CD8-positive, alpha-beta memory T cell (primary cell): Measurements from ENCODE around the gene THRB. TPM values are rescaled to one million over a fixed set of nuclear protein-coding genes. Genes with fewer than 3 reads are reported as not detected.

Experiments used
- CTCF ChIA-PET: fragments of 350-600 bp; sonication (Branson Sonifier 250); formaldehyde crosslinking; loops from one replicate; lab custom pipeline; 2021; ENCODE audit warnings: antibody characterized with exemption; lab: Charles Lee
- POLR2A ChIA-PET: fragments of 350-600 bp; sonication (Branson Sonifier 250); formaldehyde crosslinking; loops from one replicate; lab custom pipeline; 2021; ENCODE audit warnings: antibody characterized with exemption; lab: Charles Lee
- DNase-seq, 5 donors: peaks; one replicate each; pipeline versions ENCODE4 v3.0.0 to v3.0.0-alpha.2; 2020 to 2022; ENCODE audit warnings: mixed read lengths in 1 of 5
- H3K27ac ChIP-seq: one replicate; pipeline ENCODE4 v1.7.0; 2013; ENCODE audit warnings: low read depth, mild to moderate bottlenecking, low read length, moderate library complexity
- H3K27me3 ChIP-seq: 2 replicates; pipeline ENCODE4 v1.7.0; 2013; ENCODE audit warnings: low read length, mild to moderate bottlenecking; ENCODE audit not compliant: insufficient read depth, poor library complexity, severe bottlenecking
- H3K36me3 ChIP-seq: 2 replicates; pipeline ENCODE4 v1.7.0; 2013; ENCODE audit warnings: mild to moderate bottlenecking, low read length, moderate library complexity; ENCODE audit not compliant: insufficient read depth
- H3K4me1 ChIP-seq: 2 replicates; pipeline ENCODE4 v1.7.0; 2013; ENCODE audit warnings: mild to moderate bottlenecking, low read length, moderate library complexity; ENCODE audit not compliant: insufficient read depth
- H3K4me3 ChIP-seq: 2 replicates; pipeline ENCODE4 v1.7.0; 2013; ENCODE audit warnings: mild to moderate bottlenecking, low read length
- H3K9me3 ChIP-seq: 2 replicates; pipeline ENCODE4 v1.7.0; 2013; ENCODE audit warnings: mild to moderate bottlenecking, low read length
- H3K27ac Mint-ChIP-seq, 8 donors: one replicate each; pipeline ENCODE4 v1.8.0; 2020 to 2021; ENCODE audit warnings: mixed read lengths in 8 of 8, mild to moderate bottlenecking in 6 of 8, inconsistent platforms in 3 of 8, moderate library complexity in 3 of 8
- H3K27me3 Mint-ChIP-seq, 2 donors: one replicate each; pipeline ENCODE4 v1.8.0; 2020 to 2021; ENCODE audit warnings: mixed read lengths in 2 of 2, mild to moderate bottlenecking in 1 of 2, moderate library complexity in 1 of 2
- H3K36me3 Mint-ChIP-seq, 3 donors: one replicate each; pipeline ENCODE4 v1.8.0; 2020 to 2021; ENCODE audit warnings: mixed read lengths in 3 of 3, inconsistent platforms in 1 of 3, mild to moderate bottlenecking in 1 of 3
- H3K4me1 Mint-ChIP-seq, 3 donors: one replicate each; pipeline ENCODE4 v1.8.0; 2020 to 2021; ENCODE audit warnings: mixed read lengths in 3 of 3, inconsistent platforms in 1 of 3, mild to moderate bottlenecking in 1 of 3
- H3K4me3 Mint-ChIP-seq, 7 donors: one replicate each; pipeline ENCODE4 v1.8.0; 2020 to 2021; ENCODE audit warnings: mixed read lengths in 7 of 7, mild to moderate bottlenecking in 6 of 7, moderate library complexity in 4 of 7, inconsistent platforms in 2 of 7
- H3K9me3 Mint-ChIP-seq, 5 donors: one replicate each; pipeline ENCODE4 v1.8.0; 2020 to 2022; ENCODE audit warnings: mixed read lengths in 5 of 5, mild to moderate bottlenecking in 3 of 5, moderate library complexity in 2 of 5, inconsistent platforms in 1 of 5
- polyA plus RNA-seq: library from polyadenylated mRNA; unstranded; fragments of 300-500 nt; fragmentation: Illumina TruSeq; gene quantifications from one replicate; pipeline ENCODE4 v1.2.3, GENCODE V29; 2021
- total RNA-seq, 2 experiments: library from RNA; stranded (reverse); gene quantifications; one replicate each; pipeline ENCODE4 v1.2.3, GENCODE V29; 2021

THRB gene
- total and polyA plus RNA-seq, 3 experiments from 2014 or later: not detected

DNA sequence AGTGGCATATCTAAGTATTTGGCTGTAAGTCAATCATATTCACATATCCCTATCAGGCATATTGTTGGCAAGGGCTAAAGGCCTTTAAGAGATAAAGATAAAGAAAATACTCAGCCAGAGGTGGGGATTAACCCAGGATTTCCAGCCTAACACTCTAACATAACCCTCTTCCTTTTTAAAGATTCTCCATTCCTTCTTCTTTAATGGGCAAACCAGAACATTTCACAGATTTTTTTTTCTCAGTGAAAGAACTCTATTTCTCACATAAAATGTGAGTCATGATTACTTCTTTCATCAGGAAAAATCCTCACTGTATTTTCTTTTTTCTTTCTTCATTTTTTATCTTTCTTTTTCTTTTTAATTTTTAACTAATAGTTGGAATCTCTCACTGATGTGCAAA is 349.2 kb downstream of the THRB start:
- Histone ChIP-seq H3K27me3 (no peaks in the 10 kb centered on the region), H3K9me3 (no peaks in the 10 kb centered on the region), H3K36me3 (no peaks in the 10 kb centered on the region), H3K27ac (no peak overlapping the region), H3K4me3 (no peak overlapping the region), H3K4me1 (no peaks in the 10 kb centered on the region)
- ChIA-PET CTCF (no interaction called here), POLR2A (no interaction called here)
- Mint-ChIP-seq H3K4me3 (no peak overlapping the region), H3K9me3 (no peaks in the 10 kb centered on the region), H3K27me3 (peaks cover 0 to 9% of the 10 kb centered on the region in 2 donors), H3K27ac (no peak overlapping the region), H3K36me3 (no peaks in the 10 kb centered on the region), H3K4me1 (no peaks in the 10 kb centered on the region)
- DNase-seq: no peak

DNA sequence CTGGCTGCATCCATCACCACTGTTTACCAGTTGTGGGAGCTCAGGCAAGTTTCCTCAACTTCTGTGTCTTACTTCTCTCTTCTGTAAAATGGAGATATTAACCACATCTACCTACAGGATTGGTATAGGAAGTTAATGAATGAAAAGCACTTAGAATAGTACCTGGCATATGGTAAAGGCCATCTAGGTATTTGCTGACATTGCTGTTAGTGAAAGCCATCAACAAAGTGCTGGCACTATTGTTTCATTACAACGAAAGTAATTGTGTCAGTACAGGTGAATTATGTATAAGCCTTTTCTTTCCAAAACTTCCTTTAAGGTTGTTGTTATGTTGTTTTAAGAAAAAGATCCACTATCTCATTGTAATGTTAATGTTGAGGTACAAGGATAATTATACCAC is 352.5 kb downstream of the THRB start:
- H3K9me3 ChIP-seq: no peaks in the 10 kb centered on the region
- H3K4me1 ChIP-seq: no peaks in the 10 kb centered on the region
- peaks cover 0 to 7% of the 10 kb centered on the region in 2 donors for H3K27me3 Mint-ChIP-seq
- no peaks in the 10 kb centered on the region for H3K36me3 Mint-ChIP-seq
- DNase-seq: no peak
- CTCF ChIA-PET: no interaction called here
- H3K27ac Mint-ChIP-seq: no peak overlapping the region
- no peaks in the 10 kb centered on the region for H3K36me3 ChIP-seq
- H3K4me1 Mint-ChIP-seq: no peaks in the 10 kb centered on the region
- no peaks in the 10 kb centered on the region for H3K27me3 ChIP-seq
- POLR2A ChIA-PET: no interaction called here
- no peak overlapping the region for H3K4me3 ChIP-seq
- no peak overlapping the region for H3K4me3 Mint-ChIP-seq
- H3K9me3 Mint-ChIP-seq: no peaks in the 10 kb centered on the region
- H3K27ac ChIP-seq: no peak overlapping the region

- peaks cover 0 to 7% of the 10 kb centered on the region in 2 donors for H3K27me3 Mint-ChIP-seq
Measured at GRCh38 chr3:24141548-24141947, 353.1 kb downstream of the THRB start.

DNA sequence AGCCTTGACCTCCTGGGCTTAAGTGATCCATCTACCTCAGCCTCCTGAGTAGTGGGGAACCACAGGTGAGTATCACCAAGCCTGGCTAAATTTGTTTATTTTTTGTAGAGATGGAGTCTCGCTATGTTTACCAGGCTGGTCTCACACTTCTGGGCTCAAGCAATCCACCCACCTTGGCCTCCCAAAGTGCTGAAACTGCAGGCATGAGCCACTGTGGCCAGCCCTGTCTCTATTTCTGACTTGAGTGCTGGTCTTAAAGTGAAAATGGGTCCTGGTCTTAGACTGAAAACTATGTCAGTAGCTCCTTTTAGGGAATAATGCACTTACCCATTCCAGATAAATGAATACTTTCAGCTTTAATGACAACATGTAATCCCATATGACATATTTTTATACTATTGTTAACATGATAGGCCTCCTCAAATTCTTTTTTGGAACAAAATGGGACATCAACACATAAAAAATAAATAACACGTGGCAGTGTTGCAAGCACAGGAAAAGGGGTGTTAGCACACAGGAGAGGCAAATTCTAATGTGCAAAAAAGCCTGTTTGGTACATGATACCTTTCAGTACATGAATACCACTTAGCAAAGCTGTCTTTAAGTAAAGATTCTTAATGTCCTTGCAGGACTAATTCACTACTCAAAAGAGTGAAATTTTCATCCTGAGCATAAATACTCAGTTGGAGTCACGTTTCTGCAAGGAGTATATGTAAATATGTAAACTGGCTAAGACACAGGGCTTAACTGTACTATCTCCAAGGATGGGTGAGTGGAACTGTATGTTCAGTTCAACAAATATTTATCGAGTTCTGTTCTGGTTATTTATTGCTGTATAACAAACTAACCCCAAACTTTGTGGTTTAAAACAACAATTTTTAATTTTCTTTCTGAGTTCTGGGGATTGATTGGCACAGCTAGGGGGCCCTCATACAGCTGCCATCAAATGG is 354.9 kb downstream of the THRB start:
- no peaks in the 10 kb centered on the region for H3K36me3 Mint-ChIP-seq
- Histone ChIP-seq H3K9me3 (no peaks in the 10 kb centered on the region), H3K27me3 (no peaks in the 10 kb centered on the region), H3K4me1 (no peaks in the 10 kb centered on the region), H3K4me3 (no peak overlapping the region), H3K36me3 (no peaks in the 10 kb centered on the region), H3K27ac (no peak overlapping the region)
- DNase-seq: no peak
- ChIA-PET POLR2A (no interaction called here), CTCF (no interaction called here)
- no peaks in the 10 kb centered on the region for H3K4me1 Mint-ChIP-seq
- H3K4me3 Mint-ChIP-seq: no peak overlapping the region
- H3K27ac Mint-ChIP-seq: no peak overlapping the region
- H3K27me3 Mint-ChIP-seq: peaks cover 0 to 7% of the 10 kb centered on the region in 2 donors
- no peaks in the 10 kb centered on the region for H3K9me3 Mint-ChIP-seq

More at GRCh38 chr3:24141548-24141947, 353.1 kb downstream of the THRB start:
- Histone ChIP-seq H3K9me3 (no peaks in the 10 kb centered on the region), H3K4me1 (no peaks in the 10 kb centered on the region), H3K36me3 (no peaks in the 10 kb centered on the region), H3K27ac (no peak overlapping the region), H3K4me3 (no peak overlapping the region), H3K27me3 (no peaks in the 10 kb centered on the region)
- no peaks in the 10 kb centered on the region for H3K9me3 Mint-ChIP-seq
- no peak overlapping the region for H3K27ac Mint-ChIP-seq
- DNase-seq: no peak
- ChIA-PET POLR2A (no interaction called here), CTCF (no interaction called here)
- H3K4me1 Mint-ChIP-seq: no peaks in the 10 kb centered on the region
- no peaks in the 10 kb centered on the region for H3K36me3 Mint-ChIP-seq
- H3K4me3 Mint-ChIP-seq: no peak overlapping the region

DNA sequence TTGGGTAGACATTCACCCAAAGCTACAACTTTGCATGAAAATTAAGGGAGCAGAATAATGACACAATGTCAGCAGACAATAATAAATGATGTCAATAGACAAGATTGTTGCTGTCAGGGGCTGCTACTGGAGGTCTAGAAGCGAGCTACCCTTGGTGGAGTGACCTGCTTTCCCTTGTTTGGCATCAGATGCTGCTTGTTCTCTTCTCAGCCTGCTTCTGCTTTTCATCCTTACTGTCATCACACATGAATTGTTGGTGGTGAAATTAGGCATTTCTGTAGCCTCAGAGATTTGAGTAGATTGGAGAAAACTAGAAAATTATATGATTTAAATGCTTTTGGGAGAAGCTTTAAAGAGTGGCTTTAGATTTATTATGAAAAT is 355.8 kb downstream of the THRB start:
- ChIA-PET POLR2A (no interaction called here), CTCF (no interaction called here)
- Histone ChIP-seq H3K9me3 (no peaks in the 10 kb centered on the region), H3K4me1 (no peaks in the 10 kb centered on the region), H3K4me3 (no peak overlapping the region), H3K27me3 (no peaks in the 10 kb centered on the region), H3K27ac (no peak overlapping the region), H3K36me3 (no peaks in the 10 kb centered on the region)
- Mint-ChIP-seq H3K9me3 (no peaks in the 10 kb centered on the region), H3K4me1 (no peaks in the 10 kb centered on the region), H3K27ac (no peak overlapping the region), H3K27me3 (peaks cover 0 to 3% of the 10 kb centered on the region in 2 donors), H3K4me3 (no peak overlapping the region), H3K36me3 (no peaks in the 10 kb centered on the region)
- no peak for DNase-seq

DNA sequence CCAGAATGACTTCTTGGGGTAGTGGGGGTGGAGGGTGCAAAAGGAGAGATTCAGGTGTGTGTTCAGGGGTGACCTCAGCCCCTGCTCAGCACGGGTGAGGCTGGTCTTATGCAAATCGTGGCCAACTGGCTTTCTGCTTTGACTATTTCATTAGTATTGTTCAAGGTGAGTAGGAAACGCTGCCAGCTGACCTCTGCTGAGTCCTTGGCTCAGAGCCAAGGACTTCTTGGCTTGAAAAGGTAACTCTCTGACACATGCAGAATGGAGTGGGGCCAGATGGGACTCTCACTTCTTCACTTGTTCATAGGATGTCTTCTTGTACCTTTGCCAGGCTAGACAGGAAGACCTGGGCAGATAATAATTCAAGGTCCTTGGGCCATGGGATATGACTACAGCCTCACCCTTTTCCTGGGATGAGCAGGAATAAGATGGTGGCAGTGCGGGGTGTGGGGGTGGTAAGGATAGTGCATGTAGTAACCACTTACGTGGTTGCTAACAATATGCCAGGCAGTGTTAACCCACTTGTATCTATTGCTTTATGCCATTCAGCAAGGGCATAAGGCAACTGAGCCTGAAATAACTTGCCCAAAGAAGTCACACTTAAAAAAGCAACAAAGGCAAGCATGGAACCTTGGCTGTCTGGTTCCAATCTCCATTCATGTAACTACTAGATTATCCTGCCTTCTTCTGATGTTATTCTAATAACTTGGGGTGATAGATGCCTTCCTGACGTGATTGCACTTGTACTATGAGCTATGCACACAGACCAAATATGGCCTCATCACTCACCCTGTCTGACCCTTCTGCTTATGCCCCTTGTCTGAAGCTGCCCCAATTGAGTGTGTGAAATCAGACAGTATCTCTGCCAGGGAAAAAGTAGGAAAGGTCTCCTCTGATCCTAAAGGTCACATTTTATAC is 356.4 kb downstream of the THRB start:
- Mint-ChIP-seq H3K9me3 (no peaks in the 10 kb centered on the region), H3K27ac (no peak overlapping the region), H3K36me3 (no peaks in the 10 kb centered on the region), H3K4me3 (no peak overlapping the region), H3K4me1 (no peaks in the 10 kb centered on the region), H3K27me3 (no peaks in the 10 kb centered on the region)
- H3K4me1 ChIP-seq: no peaks in the 10 kb centered on the region
- DNase-seq: no peak
- H3K27me3 ChIP-seq: no peaks in the 10 kb centered on the region
- CTCF ChIA-PET: no interaction called here
- POLR2A ChIA-PET: no interaction called here
- H3K9me3 ChIP-seq: no peaks in the 10 kb centered on the region
- H3K36me3 ChIP-seq: no peaks in the 10 kb centered on the region
- no peak overlapping the region for H3K27ac ChIP-seq
- no peak overlapping the region for H3K4me3 ChIP-seq

DNA sequence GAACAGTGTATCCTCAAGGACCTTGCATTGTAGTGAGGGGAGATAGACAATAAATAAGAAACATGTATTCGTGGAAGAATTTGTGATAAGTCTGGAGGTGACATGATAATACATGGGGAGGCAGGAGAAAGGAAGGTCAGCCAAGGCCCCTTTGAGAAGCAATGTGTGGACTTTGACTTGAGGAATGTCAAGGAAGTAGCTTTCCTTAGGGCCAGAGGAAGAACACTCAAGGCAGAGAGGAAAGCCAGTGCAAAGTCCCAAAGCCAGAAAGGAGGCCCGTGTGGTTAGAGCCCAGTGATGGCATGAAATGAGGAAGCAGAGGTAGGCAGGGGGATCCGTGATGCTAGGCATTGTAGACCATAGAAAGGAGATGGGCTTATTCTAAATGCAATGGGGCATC is 357.3 kb downstream of the THRB start:
- H3K27me3 Mint-ChIP-seq: no peaks in the 10 kb centered on the region
- CTCF ChIA-PET: no interaction called here
- H3K4me1 Mint-ChIP-seq: no peaks in the 10 kb centered on the region
- Histone ChIP-seq H3K4me3 (no peak overlapping the region), H3K27ac (no peak overlapping the region), H3K9me3 (no peaks in the 10 kb centered on the region), H3K36me3 (no peaks in the 10 kb centered on the region), H3K27me3 (no peaks in the 10 kb centered on the region), H3K4me1 (no peaks in the 10 kb centered on the region)
- no peaks in the 10 kb centered on the region for H3K36me3 Mint-ChIP-seq
- DNase-seq: no peak
- POLR2A ChIA-PET: no interaction called here
- H3K4me3 Mint-ChIP-seq: no peak overlapping the region
- H3K9me3 Mint-ChIP-seq: no peaks in the 10 kb centered on the region
- H3K27ac Mint-ChIP-seq: no peak overlapping the region
